GM23338 (cell line): ENCODE results near the gene RHOBTB3. TPM values are rescaled to one million over a fixed set of nuclear protein-coding genes. Genes with fewer than 3 reads are reported as not detected.

ENCODE experiments used
- ATAC-seq: fragments of 200-7000 bp; cut with Tn5 transposase; 3 replicates; pipeline ENCODE4 v1.9.1; 2020
- DNase-seq: peaks from one replicate; pipeline ENCODE4 v3.0.0-alpha.2; 2015; ENCODE audit warnings: low spot score
- H2AFZ ChIP-seq: fragments of 200-600 bp; sonication (generic); 2 replicates; pipeline ENCODE4 v1.8.0; 2016; ENCODE audit warnings: antibody characterized with exemption, mild to moderate bottlenecking, moderate library complexity
- H3F3A ChIP-seq: fragments of 200-600 bp; sonication (generic); replicated peaks from 2 replicates; pipeline ENCODE4 v1.8.0; 2017; ENCODE audit warnings: antibody characterized with exemption, mixed run types, low read depth
- H3K27ac ChIP-seq: fragments of 200-600 bp; sonication (generic); 2 replicates; pipeline ENCODE4 v1.6.1; 2016; ENCODE audit warnings: low read depth
- H3K27me3 ChIP-seq: fragments of 200-600 bp; sonication (generic); 2 replicates; pipeline ENCODE4 v1.8.0; 2016; ENCODE audit warnings: mild to moderate bottlenecking, mixed run types, moderate library complexity; ENCODE audit not compliant: insufficient read depth
- H3K36me3 ChIP-seq: fragments of 200-600 bp; sonication (generic); 2 replicates; pipeline ENCODE4 v1.8.0; 2016; ENCODE audit warnings: mild to moderate bottlenecking; ENCODE audit not compliant: insufficient read depth
- H3K4me1 ChIP-seq: fragments of 200-600 bp; sonication (generic); 2 replicates; pipeline ENCODE4 v1.8.0; 2016; ENCODE audit warnings: mild to moderate bottlenecking, moderate library complexity; ENCODE audit not compliant: insufficient read depth
- H3K4me2 ChIP-seq: fragments of 200-600 bp; sonication (generic); 2 replicates; pipeline ENCODE4 v1.7.1; 2017; ENCODE audit warnings: mixed run types
- H3K4me3 ChIP-seq: fragments of 200-600 bp; sonication (generic); 2 replicates; pipeline ENCODE4 v1.6.1; 2016; ENCODE audit warnings: mixed run types
- H3K79me2 ChIP-seq: fragments of 200-600 bp; sonication (generic); replicated peaks from 2 replicates; pipeline ENCODE4 v1.8.0; 2017; ENCODE audit warnings: mild to moderate bottlenecking; ENCODE audit not compliant: insufficient read depth
- H3K9me2 ChIP-seq: fragments of 200-600 bp; sonication (generic); 2 replicates; pipeline ENCODE4 v1.8.0; 2017; ENCODE audit not compliant: insufficient read depth
- H4K20me1 ChIP-seq: fragments of 200-600 bp; sonication (generic); replicated peaks from 2 replicates; pipeline ENCODE4 v1.8.0; 2017; ENCODE audit warnings: mild to moderate bottlenecking; ENCODE audit not compliant: insufficient read depth
- H3K27ac Mint-ChIP-seq: 2 replicates; pipeline ENCODE4 v1.8.0; 2020; ENCODE audit warnings: inconsistent platforms, mild to moderate bottlenecking, moderate library complexity, mixed read lengths
- H3K27me3 Mint-ChIP-seq: 3 replicates; pipeline ENCODE4 v1.8.0; 2022; ENCODE audit warnings: low read depth, mild to moderate bottlenecking, moderate library complexity, mixed read lengths, inconsistent platforms; ENCODE audit not compliant: insufficient read depth, poor library complexity
- H3K36me3 Mint-ChIP-seq: 3 replicates; pipeline ENCODE4 v1.8.0; 2021; ENCODE audit warnings: low read depth, mild to moderate bottlenecking, inconsistent platforms, moderate library complexity, mixed read lengths
- H3K4me1 Mint-ChIP-seq: 3 replicates; pipeline ENCODE4 v1.8.0; 2020; ENCODE audit warnings: mild to moderate bottlenecking, inconsistent platforms, mixed read lengths
- H3K4me3 Mint-ChIP-seq: 3 replicates; pipeline ENCODE4 v1.8.0; 2021; ENCODE audit warnings: moderate library complexity, mild to moderate bottlenecking, inconsistent platforms, mixed read lengths
- H3K9me3 Mint-ChIP-seq: 3 replicates; pipeline ENCODE4 v1.8.0; 2020; ENCODE audit warnings: moderate library complexity, mild to moderate bottlenecking, inconsistent platforms, mixed read lengths
- ETS1 ChIP-seq: IDR thresholded peaks from 2 replicates; pipeline ENCODE4 v1.6.1; 2016; ENCODE audit warnings: antibody characterized with exemption
- EZH2 ChIP-seq: fragments of 200-600 bp; sonication (generic); IDR thresholded peaks from one replicate; pipeline ENCODE4 v1.8.0; 2017; ENCODE audit warnings: antibody characterized with exemption, mild to moderate bottlenecking, low read depth; ENCODE audit not compliant: unreplicated experiment
- EZH2phosphoT487 ChIP-seq: fragments of 200-600 bp; sonication (generic); IDR thresholded peaks from one replicate; pipeline ENCODE4 v1.8.1; 2018; ENCODE audit warnings: antibody characterized with exemption; ENCODE audit not compliant: unreplicated experiment
- JUNB ChIP-seq: IDR thresholded peaks from one replicate; pipeline ENCODE4 v1.6.1; 2016; ENCODE audit warnings: antibody characterized with exemption; ENCODE audit not compliant: unreplicated experiment
- REST ChIP-seq: IDR thresholded peaks from one replicate; pipeline ENCODE4 v1.6.1; 2018; ENCODE audit warnings: antibody characterized with exemption; ENCODE audit not compliant: unreplicated experiment
- STAT1 ChIP-seq: IDR thresholded peaks from one replicate; pipeline ENCODE4 v1.6.1; 2016; ENCODE audit warnings: antibody characterized with exemption; ENCODE audit not compliant: unreplicated experiment
- polyA plus RNA-seq: library from polyadenylated mRNA; unstranded; fragments of >200 nt; fragmentation: Nextera tagmentation; extraction: Ambion mirVana; gene quantifications from 2 replicates; pipeline ENCODE4 v1.2.1, GENCODE V29; 2016
- total RNA-seq: library from RNA; depleted of rRNA; stranded (reverse); fragments of >200 nt; shearing (Covaris generic); gene quantifications from 2 replicates; pipeline ENCODE4 v1.2.3, GENCODE V29; 2014
- TF ChIP-seq, protein P1 (sequence below): fragments of 250-450 bp; sonication (Bioruptor Pico); IDR thresholded peaks from 2 replicates; pipeline ENCODE4 v1.5.0; 2020; ENCODE audit warnings: mild to moderate bottlenecking, moderate library complexity

Gene RHOBTB3
- total and polyA plus RNA-seq, 2 experiments from 2014 or later, result 10.0 to 13.4 TPM

DNA sequence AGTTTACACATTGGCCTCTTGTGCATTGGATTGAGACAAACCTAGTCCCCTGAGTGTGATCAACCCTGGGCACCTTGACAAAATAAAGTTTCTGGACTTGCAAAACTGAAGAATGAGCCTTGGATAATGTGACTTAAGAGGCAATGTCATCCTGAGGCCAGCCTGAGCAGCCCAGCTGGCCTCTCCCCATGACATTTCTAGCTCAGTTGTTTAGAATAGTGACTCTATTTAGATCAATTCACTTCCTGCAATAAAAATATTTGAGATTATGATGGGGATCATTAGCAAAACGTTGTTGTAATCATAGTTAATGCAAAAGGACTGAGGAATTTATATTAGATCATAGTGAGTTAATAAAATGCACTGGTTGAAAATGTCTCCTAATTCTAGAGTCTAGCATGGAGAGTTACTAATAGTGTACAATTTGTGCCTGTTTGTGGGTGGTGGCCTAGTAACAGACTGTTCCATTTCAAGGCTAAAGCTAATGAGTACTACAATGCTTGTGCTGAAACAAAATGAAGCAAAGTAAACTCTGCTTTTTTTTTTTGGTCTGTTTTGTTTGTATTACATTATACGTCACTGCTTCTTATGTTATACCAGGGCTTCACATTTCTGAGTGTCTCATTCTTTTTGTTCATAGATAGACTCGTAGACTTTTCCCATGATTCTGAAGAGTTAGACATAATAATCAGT is 10.9 kb upstream of the RHOBTB3 start (continued):
- TF ChIP-seq, protein P1, sequence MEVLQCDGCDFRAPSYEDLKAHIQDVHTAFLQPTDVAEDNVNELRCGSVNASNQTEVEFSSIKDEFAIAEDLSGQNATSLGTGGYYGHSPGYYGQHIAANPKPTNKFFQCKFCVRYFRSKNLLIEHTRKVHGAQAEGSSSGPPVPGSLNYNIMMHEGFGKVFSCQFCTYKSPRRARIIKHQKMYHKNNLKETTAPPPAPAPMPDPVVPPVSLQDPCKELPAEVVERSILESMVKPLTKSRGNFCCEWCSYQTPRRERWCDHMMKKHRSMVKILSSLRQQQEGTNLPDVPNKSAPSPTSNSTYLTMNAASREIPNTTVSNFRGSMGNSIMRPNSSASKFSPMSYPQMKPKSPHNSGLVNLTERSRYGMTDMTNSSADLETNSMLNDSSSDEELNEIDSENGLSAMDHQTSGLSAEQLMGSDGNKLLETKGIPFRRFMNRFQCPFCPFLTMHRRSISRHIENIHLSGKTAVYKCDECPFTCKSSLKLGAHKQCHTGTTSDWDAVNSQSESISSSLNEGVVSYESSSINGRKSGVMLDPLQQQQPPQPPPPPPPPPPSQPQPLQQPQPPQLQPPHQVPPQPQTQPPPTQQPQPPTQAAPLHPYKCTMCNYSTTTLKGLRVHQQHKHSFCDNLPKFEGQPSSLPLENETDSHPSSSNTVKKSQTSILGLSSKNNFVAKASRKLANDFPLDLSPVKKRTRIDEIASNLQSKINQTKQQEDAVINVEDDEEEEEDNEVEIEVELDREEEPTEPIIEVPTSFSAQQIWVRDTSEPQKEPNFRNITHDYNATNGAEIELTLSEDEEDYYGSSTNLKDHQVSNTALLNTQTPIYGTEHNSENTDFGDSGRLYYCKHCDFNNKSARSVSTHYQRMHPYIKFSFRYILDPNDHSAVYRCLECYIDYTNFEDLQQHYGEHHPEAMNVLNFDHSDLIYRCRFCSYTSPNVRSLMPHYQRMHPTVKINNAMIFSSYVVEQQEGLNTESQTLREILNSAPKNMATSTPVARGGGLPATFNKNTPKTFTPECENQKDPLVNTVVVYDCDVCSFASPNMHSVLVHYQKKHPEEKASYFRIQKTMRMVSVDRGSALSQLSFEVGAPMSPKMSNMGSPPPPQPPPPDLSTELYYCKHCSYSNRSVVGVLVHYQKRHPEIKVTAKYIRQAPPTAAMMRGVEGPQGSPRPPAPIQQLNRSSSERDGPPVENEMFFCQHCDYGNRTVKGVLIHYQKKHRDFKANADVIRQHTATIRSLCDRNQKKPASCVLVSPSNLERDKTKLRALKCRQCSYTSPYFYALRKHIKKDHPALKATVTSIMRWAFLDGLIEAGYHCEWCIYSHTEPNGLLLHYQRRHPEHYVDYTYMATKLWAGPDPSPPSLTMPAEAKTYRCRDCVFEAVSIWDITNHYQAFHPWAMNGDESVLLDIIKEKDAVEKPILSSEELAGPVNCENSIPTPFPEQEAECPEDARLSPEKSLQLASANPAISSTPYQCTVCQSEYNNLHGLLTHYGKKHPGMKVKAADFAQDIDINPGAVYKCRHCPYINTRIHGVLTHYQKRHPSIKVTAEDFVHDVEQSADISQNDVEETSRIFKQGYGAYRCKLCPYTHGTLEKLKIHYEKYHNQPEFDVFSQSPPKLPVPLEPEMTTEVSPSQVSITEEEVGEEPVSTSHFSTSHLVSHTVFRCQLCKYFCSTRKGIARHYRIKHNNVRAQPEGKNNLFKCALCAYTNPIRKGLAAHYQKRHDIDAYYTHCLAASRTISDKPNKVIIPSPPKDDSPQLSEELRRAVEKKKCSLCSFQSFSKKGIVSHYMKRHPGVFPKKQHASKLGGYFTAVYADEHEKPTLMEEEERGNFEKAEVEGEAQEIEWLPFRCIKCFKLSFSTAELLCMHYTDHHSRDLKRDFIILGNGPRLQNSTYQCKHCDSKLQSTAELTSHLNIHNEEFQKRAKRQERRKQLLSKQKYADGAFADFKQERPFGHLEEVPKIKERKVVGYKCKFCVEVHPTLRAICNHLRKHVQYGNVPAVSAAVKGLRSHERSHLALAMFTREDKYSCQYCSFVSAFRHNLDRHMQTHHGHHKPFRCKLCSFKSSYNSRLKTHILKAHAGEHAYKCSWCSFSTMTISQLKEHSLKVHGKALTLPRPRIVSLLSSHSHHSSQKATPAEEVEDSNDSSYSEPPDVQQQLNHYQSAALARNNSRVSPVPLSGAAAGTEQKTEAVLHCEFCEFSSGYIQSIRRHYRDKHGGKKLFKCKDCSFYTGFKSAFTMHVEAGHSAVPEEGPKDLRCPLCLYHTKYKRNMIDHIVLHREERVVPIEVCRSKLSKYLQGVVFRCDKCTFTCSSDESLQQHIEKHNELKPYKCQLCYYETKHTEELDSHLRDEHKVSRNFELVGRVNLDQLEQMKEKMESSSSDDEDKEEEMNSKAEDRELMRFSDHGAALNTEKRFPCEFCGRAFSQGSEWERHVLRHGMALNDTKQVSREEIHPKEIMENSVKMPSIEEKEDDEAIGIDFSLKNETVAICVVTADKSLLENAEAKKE (CRISPR knock-in tag), result no peak
- no peak for TF ChIP-seq JUNB

GRCh38 chr5:95721582-95722295 is 9.4 kb upstream of the RHOBTB3 start:
- H3K4me1 ChIP-seq, result peaks cover 7% of the 10 kb centered on the region
- TF ChIP-seq REST (no peak), JUNB (no peak), EZH2phosphoT487 (no peak), STAT1 (no peak), ETS1 (no peak), EZH2 (no peak)

More at GRCh38 chr5:95721582-95722295, 9.4 kb upstream of the RHOBTB3 start:
- Histone ChIP-seq H3F3A (no peaks in the 10 kb centered on the region), H2AFZ (no peak overlapping the region), H3K36me3 (no peaks in the 10 kb centered on the region), H3K27me3 (no peaks in the 10 kb centered on the region), H3K79me2 (no peaks in the 10 kb centered on the region), H3K4me3 (no peak overlapping the region), H4K20me1 (no peaks in the 10 kb centered on the region), H3K27ac (no peak overlapping the region), H3K9me2 (no peaks in the 10 kb centered on the region), H3K4me2 (no peak overlapping the region)
- peaks cover 25% of the 10 kb centered on the region for H3K4me1 Mint-ChIP-seq
- DNase-seq, result no peak
- no peaks in the 10 kb centered on the region for H3K36me3 Mint-ChIP-seq
- no peaks in the 10 kb centered on the region for H3K9me3 Mint-ChIP-seq
- no peak for ATAC-seq
- no peak overlapping the region for H3K4me3 Mint-ChIP-seq
- no peaks in the 10 kb centered on the region for H3K27me3 Mint-ChIP-seq
- H3K27ac Mint-ChIP-seq, result no peak overlapping the region
